Left hindlimb (tissue), 1 donor: ENCODE results near the gene NDC80.
A peak's percentile ranks its signal among the peaks of the same experiment; 100 is the strongest.
"Not testable (repeated sequence)": the region's sequence is repeated elsewhere in the genome, so short reads cannot be mapped to it uniquely, and the experiment has no call there.

Source experiments
- DNase-seq: peaks from one replicate; pipeline ENCODE4 v3.0.0-alpha.2; 2018

The NDC80 gene

GRCh38 chr18:2571200-2572170 lies at the start of gene NDC80, which contains the start of gene METTL4:
Gene NDC80, plus strand, starts transcription at chr18:2571557. Its CDS starts 1,429 bp downstream, at chr18:2572986.
Gene METTL4, minus strand, starts transcription at chr18:2571505. Its CDS starts 4,289 bp downstream, at chr18:2567216.
- peak; percentile 92 for DNase-seq

DNA sequence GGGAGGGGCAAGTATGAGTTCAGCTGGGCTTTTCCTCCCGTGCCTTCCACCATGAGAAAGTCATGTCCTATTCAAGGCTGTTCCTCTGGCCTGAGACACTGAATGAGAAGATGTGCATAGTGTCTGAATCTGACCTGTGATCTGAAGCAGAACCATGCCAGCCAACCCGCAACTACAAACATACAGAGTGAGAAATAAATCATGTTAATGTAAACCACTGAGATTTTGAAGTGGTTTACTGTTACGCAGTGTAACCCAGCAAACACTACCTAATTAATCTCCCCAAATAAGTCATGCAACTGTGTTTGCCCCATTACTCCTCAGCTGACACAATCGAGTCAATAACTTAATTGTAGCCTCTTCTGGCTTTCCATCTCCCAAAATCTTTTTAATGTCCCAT lies 49.2 kb upstream of the NDC80 start:
- DNase-seq: no peak

- not testable (repeated sequence) for DNase-seq
These were observed 46.6 kb upstream of the NDC80 start for GRCh38 chr18:2524794-2525198.

DNA sequence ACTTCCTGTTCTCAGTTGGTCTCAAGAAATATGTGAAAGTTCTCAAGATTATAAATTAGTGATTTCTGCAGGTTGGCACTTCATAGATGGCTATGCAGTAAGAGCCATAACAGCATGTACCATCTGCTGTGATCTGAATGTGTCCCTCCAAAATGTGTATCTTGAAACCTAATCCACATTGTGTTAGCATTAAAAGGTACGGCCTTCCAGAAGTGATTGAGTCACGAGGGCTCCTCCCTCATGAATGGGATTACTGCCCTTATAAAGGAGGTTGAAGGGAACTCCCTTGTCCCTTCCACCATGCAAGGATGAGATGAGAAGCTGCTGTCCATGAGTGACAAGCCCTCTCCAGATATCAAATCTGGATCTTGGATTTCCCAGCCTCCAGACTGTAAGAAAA lies 45.0 kb upstream of the NDC80 start:
- DNase-seq: no peak

DNA sequence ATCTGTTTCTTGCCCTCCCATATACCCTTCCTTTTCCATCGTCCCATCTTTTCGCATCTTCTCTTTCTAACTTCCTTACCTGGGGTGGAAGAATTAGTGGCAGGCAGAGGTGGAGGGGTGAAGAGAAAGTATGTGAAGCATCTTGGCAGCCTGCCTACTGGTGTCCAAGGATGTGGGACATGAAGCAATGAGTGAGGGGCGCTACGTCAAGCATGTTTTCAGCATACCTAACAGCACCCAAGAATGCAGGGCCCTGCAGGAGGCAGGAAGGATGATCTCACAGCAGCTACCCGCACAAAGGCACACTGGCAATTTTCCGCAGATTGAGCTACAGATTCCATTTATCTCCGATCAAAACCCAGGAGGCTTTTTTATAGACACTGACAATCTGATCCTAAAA lies 42.2 kb upstream of the NDC80 start:
- DNase-seq: no peak

GRCh38 chr18:2531751-2532150 lies 39.6 kb upstream of the NDC80 start:
- no peak for DNase-seq

DNA sequence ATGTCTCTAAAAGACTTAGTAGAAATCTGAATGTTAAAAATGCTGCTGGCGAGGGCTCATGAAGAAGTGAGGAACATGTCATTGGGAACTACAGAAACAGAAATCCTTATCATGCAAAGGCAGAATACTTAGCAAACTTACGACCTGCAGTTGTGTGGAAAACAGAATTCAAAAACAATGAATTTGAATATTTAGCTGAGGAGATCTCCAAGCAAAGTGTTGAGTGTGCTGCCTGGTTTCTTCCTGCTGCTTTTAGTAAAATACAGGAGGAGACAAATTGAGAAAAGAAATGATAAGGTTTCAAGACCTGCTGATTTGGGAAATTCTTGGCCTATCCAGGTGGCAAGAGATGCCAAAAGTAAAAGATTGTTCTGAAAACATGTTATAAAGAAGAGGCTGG lies 38.6 kb upstream of the NDC80 start:
- no peak for DNase-seq

- no peak for DNase-seq
These were observed 36.5 kb upstream of the NDC80 start for GRCh38 chr18:2534906-2535305.

DNA sequence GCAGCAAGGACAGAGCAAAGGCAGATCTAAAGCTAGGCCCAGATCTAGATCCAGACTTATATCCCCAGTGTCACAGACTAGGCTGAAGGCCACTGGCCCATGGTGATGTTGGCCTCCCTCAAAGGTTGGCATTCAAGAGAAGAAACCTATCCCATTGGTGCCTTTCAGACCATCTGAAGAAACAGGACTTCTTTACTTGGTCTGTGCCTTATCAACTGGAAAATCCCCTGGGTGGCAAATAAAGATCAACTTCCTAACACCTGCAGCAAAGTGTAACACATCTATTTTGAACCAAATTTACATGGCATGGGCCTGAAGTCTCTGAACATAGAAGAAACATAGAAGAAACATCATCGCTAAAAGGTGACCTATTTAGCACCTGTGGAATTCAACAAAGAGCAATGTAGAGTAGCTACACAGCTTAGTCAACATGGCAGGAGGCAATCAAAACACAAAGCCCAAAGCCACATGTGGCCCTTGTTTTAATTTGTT lies 35.9 kb upstream of the NDC80 start:
- no peak for DNase-seq

DNA sequence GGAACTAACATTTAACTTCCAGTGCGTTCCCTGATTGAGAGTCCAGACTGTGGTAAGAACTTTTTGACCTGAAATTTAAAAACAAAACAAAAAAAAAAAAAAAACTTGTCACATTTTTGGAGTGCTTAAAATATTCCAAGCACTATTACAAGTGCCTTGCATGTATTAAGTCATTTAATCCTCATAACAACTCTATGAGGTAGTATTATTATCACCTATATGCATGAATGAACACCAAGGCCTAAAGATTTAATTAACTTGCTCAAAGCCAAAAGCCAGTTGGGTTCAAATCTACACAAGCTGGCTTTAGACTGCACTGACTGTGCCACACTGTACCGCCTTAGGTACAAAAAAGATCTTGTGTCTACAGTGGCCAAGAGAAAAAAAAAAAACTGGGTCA lies 35.3 kb upstream of the NDC80 start:
- no peak for DNase-seq

DNA sequence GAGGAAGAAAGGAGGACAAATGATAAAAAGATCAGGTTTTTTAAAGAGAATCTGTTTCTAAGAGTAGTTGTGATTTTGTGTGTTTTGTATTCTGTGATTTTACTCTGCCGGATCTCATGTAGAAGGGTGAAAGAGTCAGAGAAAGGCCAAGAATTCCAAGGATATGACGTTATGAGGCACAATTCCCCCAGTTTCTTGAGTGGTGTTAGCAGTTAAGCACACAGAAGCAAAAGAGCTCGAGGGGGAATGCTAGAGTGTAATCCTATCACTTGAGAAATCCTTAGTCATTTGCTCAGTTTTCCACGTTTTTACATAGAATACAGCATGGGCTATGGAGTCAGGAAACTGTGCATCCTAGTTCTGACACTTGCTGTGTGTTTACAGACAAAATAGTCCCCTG lies 34.9 kb upstream of the NDC80 start:
- DNase-seq: no peak

DNA sequence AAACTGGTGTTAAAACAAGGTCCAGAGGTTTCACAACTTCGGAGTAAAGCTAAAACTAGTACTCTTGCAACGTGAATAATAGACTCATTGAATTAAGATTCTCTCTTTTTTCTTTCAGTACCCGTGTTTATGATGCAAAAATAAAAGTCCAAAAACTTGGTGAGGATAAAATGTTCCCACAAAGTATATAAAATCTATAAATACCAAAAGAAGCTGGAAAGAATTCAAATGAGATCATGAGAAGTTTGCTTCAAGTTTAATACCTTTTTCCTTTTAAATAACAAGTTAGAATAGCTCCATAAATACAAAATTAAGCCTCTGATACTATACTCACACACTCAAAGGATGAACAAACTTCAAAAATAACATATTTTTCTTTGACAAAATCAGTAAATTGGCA lies 34.1 kb upstream of the NDC80 start:
- DNase-seq: no peak

DNA sequence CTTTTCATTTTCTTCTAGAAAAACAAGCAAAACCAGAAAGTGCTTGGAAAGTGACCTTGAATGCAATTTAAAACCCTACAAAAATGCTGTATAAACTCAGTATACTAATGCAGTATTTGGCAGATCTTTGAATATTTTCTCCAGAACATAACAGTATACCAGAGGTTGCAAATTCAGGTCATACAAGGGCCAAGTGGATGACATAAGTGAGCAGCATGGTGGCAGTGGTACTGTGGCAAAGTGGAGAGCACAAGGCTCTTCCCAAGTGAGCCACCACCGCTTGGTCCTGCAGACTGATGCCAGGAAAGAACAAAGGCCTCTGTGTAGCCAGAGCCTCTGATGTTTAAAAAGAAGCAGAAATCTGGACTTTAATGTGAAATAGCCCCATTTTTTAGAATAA lies 33.1 kb upstream of the NDC80 start:
- no peak for DNase-seq

DNA sequence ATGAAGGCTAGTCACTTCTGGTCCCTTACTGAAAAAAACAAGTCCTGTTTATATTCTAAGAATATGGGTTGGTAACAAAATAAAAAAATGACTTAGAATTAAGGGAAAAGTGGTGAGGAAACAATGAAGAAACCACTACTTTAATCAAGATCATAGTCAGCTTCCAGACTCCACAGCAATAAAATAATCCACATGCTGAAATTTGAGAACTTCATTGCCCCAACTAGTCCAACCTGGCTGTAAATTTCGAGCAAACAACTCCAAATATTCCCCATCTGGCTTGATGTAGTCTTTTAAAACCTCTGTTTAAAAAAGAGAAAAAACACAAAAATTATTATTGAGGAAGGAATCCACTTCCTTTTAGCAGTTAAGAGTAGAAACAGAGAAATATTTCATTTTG lies 32.5 kb upstream of the NDC80 start:
- DNase-seq: no peak

DNA sequence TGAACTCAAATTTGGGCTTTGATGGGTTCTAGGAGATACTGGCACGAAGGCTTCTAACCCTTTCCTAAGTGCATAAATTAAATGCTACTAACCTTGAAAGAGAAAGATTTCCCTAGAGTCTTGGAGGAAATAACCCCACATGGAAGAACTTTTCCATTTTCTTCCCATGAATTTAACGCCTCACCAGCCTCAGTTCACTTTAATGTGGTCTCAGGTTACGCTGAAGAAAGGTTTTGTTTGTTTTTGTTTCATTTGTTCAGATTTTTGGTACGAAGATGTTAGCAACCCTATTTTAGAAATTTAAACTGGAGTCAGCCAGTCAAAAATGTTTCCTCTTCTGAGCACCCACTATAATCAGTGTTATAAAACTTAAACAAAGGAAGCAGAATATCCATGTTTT lies 30.8 kb upstream of the NDC80 start:
- no peak for DNase-seq

GRCh38 chr18:2541925-2542563 lies 29.3 kb upstream of the NDC80 start:
- DNase-seq: not testable (repeated sequence)

- no peak for DNase-seq
These were observed 26.2 kb upstream of the NDC80 start for GRCh38 chr18:2545155-2545554.

GRCh38 chr18:2547477-2548087 lies 23.8 kb upstream of the NDC80 start:
- DNase-seq: no peak

DNA sequence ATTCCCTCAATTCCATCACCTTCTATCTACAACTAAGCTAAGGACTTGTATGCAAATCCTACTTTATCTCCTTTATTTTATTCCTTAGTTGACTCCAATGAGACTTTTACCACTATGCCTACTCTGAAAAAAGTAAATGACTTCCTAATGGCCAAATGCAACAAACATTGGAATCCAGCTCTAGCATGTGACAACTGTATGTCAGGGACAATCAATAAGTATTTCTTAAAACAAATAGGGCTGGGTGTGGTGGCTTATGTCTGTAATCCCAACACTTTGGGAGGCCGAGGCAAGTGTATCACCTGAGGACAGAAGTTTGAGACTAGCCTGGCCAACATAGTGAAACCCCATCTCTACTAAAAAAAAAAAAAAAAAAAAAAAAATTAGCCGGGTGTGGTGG lies 21.9 kb upstream of the NDC80 start:
- no peak for DNase-seq

DNA sequence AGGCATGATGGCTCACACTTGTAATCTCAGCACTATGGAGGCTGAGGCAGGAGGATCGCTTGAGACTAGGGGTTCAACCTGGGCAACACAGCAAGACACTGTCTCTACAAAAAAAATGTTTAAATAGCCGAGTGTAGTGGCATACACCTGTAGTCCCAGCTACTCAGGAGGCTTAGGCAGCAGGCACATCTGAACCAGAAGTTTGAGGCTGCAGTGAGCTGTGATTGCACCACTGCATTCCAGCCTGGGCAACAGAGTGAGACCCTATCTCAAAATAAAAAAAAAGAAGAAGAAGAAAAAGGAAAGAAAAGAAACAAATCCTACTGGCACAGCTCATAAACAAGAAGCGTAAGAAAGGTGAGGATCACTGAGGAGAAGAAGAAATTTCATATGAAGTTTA lies 19.9 kb upstream of the NDC80 start:
- no peak for DNase-seq

- DNase-seq: no peak
These were observed 16.7 kb upstream of the NDC80 start for GRCh38 chr18:2554696-2555095.

DNA sequence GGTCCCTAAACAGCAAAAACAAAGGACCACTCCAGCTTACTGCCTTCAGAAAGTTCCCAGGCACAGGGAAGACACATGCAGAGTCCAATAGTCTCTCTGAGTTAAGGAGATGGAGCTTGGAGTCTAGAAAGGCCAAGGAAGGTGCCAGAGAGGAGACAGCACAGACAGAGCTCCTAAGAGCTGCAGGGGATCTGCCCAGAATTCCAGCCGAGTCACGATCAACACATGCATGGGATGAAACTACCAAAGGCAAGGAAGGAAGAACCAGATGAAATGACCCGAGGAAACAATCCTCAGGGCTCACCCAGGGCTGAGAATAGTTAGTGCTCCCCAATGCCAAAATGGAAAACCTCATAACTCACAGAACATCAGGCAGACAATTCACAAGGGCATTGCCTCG lies 15.5 kb upstream of the NDC80 start:
- no peak for DNase-seq

- no peak for DNase-seq
These were observed 13.8 kb upstream of the NDC80 start for GRCh38 chr18:2557536-2557935.

DNA sequence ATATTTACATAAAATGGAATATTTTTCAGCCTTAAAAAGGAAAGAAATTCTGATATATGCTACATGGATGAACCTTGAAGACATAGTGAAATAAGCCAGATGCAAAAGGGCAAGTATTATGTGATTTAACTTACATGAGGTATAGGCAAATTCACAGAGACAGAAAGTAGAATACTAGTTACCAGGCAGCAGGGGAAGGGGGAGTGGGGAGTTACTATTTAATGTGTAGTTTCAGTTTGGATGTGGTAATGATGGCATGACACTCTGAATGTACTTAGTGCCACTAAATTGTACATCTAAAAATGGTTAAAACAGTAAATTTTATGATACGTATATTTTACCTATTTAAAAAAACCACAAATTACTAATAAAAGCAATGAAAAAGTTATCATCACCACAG lies 12.1 kb upstream of the NDC80 start:
- no peak for DNase-seq
